GM12878 (cell line): ENCODE data around the gene TMEM63B. TPM values are rescaled to one million over a fixed set of nuclear protein-coding genes. Genes with fewer than 3 reads are reported as not detected.

Experiments used
- ATAC-seq: fragments of 200-7000 bp; cut with Tn5 transposase; 3 replicates; pipeline ENCODE4 v1.9.1; 2020; ENCODE audit warnings: mild to moderate bottlenecking, moderate library complexity
- BruUV-seq: library from RNA; stranded (reverse); fragments of 400-500 nt; replicated peaks from 2 replicates; lab custom pipeline; 2021; lab: Mats Ljungman, UMichigan
- CTCF ChIA-PET: fragments of 300-600 bp; sonication (Branson Sonifier 250); formaldehyde crosslinking; extraction: SDS; loops from one replicate; lab custom pipeline; 2021; ENCODE audit warnings: inconsistent platforms; lab: Yijun Ruan, JAX
- POLR2A ChIA-PET: fragments of 350-600 bp; formaldehyde crosslinking; extraction: SDS; loops from one replicate; lab custom pipeline; 2021; ENCODE audit warnings: inconsistent platforms; lab: Charles Lee
- RAD21 ChIA-PET: fragments of 300-600 bp; sonication (Branson Sonifier 250); formaldehyde crosslinking; loops from one replicate; lab custom pipeline; 2023; ENCODE audit warnings: antibody characterized with exemption; ENCODE audit not compliant: unreplicated experiment; lab: Charles Lee
- SMC1A ChIA-PET: fragments of 300-600 bp; sonication (Branson Sonifier 250); formaldehyde crosslinking; loops from one replicate; lab custom pipeline; 2023; ENCODE audit not compliant: unreplicated experiment, uncharacterized antibody; lab: Charles Lee
- DNase-seq: peaks from one replicate; pipeline ENCODE4 v3.0.0-alpha.2; 2011; ENCODE audit warnings: low read depth, low spot score
- FAIRE-seq: peaks from 3 replicates; lab custom pipeline; 2011; peaks lifted over from hg19 to GRCh38; lab: Jason Lieb, UNC
- H2AFZ ChIP-seq: 2 replicates; pipeline ENCODE4 v1.6.0; 2011; ENCODE audit warnings: low read depth, low read length, control low read depth; ENCODE audit not compliant: control insufficient read depth
- H3K27ac ChIP-seq: 2 replicates; pipeline ENCODE4 v1.5.1; 2011; ENCODE audit warnings: control low read depth; ENCODE audit not compliant: control insufficient read depth, insufficient read depth
- H3K27me3 ChIP-seq, 2 experiments: replicated peaks in 1 of 2; 2 replicates each; pipeline versions ENCODE4 v1.6.0 to v1.6.1; 2011; ENCODE audit warnings: low read length in 1 of 2; ENCODE audit not compliant: control insufficient read depth in 2 of 2, insufficient read depth in 2 of 2
- H3K36me3 ChIP-seq, 2 experiments: 2 replicates each; pipeline ENCODE4 v1.5.1; 2011; ENCODE audit warnings: low read length in 1 of 2; ENCODE audit not compliant: control insufficient read depth in 2 of 2, insufficient read depth in 2 of 2
- H3K4me1 ChIP-seq: 2 replicates; pipeline ENCODE4 v1.6.1; 2011; ENCODE audit warnings: mild to moderate bottlenecking, low read length, moderate library complexity, mixed read lengths; ENCODE audit not compliant: control insufficient read depth, insufficient read depth
- H3K4me2 ChIP-seq: 2 replicates; pipeline ENCODE4 v1.6.0; 2011; ENCODE audit warnings: control low read depth; ENCODE audit not compliant: control insufficient read depth, insufficient read depth
- H3K4me3 ChIP-seq: fragments of 200-600 bp; sonication (generic); 2 replicates; pipeline ENCODE4 v1.5.1; 2016
- H3K79me2 ChIP-seq: 2 replicates; pipeline ENCODE4 v1.6.0; 2011; ENCODE audit warnings: low read length; ENCODE audit not compliant: control insufficient read depth, insufficient read depth
- H3K9ac ChIP-seq: 2 replicates; pipeline ENCODE4 v1.8.0; 2011; ENCODE audit warnings: low read length, control low read depth, mixed read lengths; ENCODE audit not compliant: control insufficient read depth, insufficient read depth
- H3K9me3 ChIP-seq: replicated peaks from 3 replicates; pipeline ENCODE4 v1.5.1; 2011; ENCODE audit warnings: mild to moderate bottlenecking, low read length; ENCODE audit not compliant: control insufficient read depth, insufficient read depth
- H4K20me1 ChIP-seq: 2 replicates; pipeline ENCODE4 v1.6.0; 2011; ENCODE audit not compliant: control insufficient read depth, insufficient read depth
- CHD4 ChIP-seq: fragments of 200-600 bp; sonication (generic); IDR thresholded peaks from 2 replicates; pipeline ENCODE4 v1.6.1; 2016; ENCODE audit warnings: mild to moderate bottlenecking
- ETV6 ChIP-seq, 2 experiments: fragments of 450-650 bp in 1 of 2; IDR thresholded peaks in 1 of 2; conservative IDR thresholded peaks in 1 of 2; 2 replicates each; pipeline ENCODE4 v1.6.1; 2014; ENCODE audit warnings: antibody characterized with exemption in 1 of 2, borderline replicate concordance in 1 of 2, low read depth in 1 of 2, mild to moderate bottlenecking in 1 of 2, moderate library complexity in 1 of 2
- GABPA ChIP-seq: IDR thresholded peaks from 2 replicates; pipeline ENCODE4 v1.6.1; 2014; ENCODE audit warnings: antibody characterized with exemption, low read depth, mild to moderate bottlenecking, inconsistent platforms
- HDAC6 ChIP-seq: fragments of 200-600 bp; sonication (generic); IDR thresholded peaks from one replicate; pipeline ENCODE4 v1.8.0; 2017; ENCODE audit warnings: antibody characterized with exemption; ENCODE audit not compliant: unreplicated experiment
- IRF5 ChIP-seq: fragments of 450-650 bp; IDR thresholded peaks from 2 replicates; pipeline ENCODE4 v1.6.1; 2017; ENCODE audit warnings: borderline replicate concordance
- JUND ChIP-seq: IDR thresholded peaks from 2 replicates; pipeline ENCODE4 v1.6.1; 2012; ENCODE audit warnings: low read depth, mild to moderate bottlenecking, low read length, improper control_type of control experiment, moderate library complexity
- KAT2A ChIP-seq: conservative IDR thresholded peaks from 2 replicates; pipeline ENCODE4 v1.6.1; 2011; ENCODE audit warnings: low read depth, low read length; ENCODE audit not compliant: control insufficient read depth
- NR2C2 ChIP-seq: IDR thresholded peaks from 2 replicates; pipeline ENCODE4 v1.6.1; 2011; ENCODE audit warnings: borderline replicate concordance, low read depth; ENCODE audit not compliant: control insufficient read depth, insufficient read length
- POLR2A ChIP-seq: IDR thresholded peaks from 2 replicates; pipeline ENCODE4 v1.6.1; 2011; ENCODE audit warnings: low read depth, mild to moderate bottlenecking, low read length
- RAD21 ChIP-seq: IDR thresholded peaks from 2 replicates; pipeline ENCODE4 v1.6.1; 2011; ENCODE audit warnings: mild to moderate bottlenecking, low read depth, low read length, moderate library complexity; ENCODE audit not compliant: insufficient read depth
- RB1 ChIP-seq: fragments of 450-650 bp; formaldehyde crosslinking; IDR thresholded peaks from 2 replicates; pipeline ENCODE4 v1.6.1; 2017; ENCODE audit warnings: mild to moderate bottlenecking, borderline replicate concordance
- REST ChIP-seq: IDR thresholded peaks from 2 replicates; pipeline ENCODE4 v1.6.1; 2012; ENCODE audit warnings: mild to moderate bottlenecking, low read depth, low read length
- SIX5 ChIP-seq: IDR thresholded peaks from 2 replicates; pipeline ENCODE4 v1.6.1; 2011; ENCODE audit warnings: mild to moderate bottlenecking, low read depth, low read length, moderate library complexity; ENCODE audit not compliant: severe bottlenecking
- SMARCA5 ChIP-seq: fragments of 450-650 bp; IDR thresholded peaks from 2 replicates; pipeline ENCODE4 v1.6.1; 2017; ENCODE audit warnings: mild to moderate bottlenecking
- SP1 ChIP-seq: IDR thresholded peaks from one replicate; pipeline ENCODE4 v1.6.1; 2011; ENCODE audit warnings: low read depth, low read length
- STAT3 ChIP-seq: IDR thresholded peaks from 2 replicates; pipeline ENCODE4 v1.6.1; 2011; ENCODE audit warnings: low read depth, low read length, improper control_type of control experiment
- ZBTB33 ChIP-seq: fragments of 450-650 bp; IDR thresholded peaks from 2 replicates; pipeline ENCODE4 v1.6.1; 2017; ENCODE audit warnings: mild to moderate bottlenecking
- WGBS: methylation state at CpG from one replicate; pipeline ENCODE4 v1.1.6; 2016; ENCODE audit warnings: low lambda C conversion rate; ENCODE audit not compliant: insufficient replicate concordance, insufficient coverage; ENCODE audit errors: missing lambda C conversion rate; 5-methylcytosine and 5-hydroxymethylcytosine counted together
- in situ Hi-C: fragments of 300-500 bp; cut with MboI; formaldehyde crosslinking; loops from 9 replicates; pipeline ENCODE4 v1.14.3; 2018; ENCODE audit warnings: mixed read lengths
- intact Hi-C: fragments of 100-400 bp; cut with micrococcal nuclease; formaldehyde crosslinking; loops from one replicate; pipeline ENCODE4 v1.14.2; 2022; ENCODE audit not compliant: unreplicated experiment
- polyA plus RNA-seq, 11 experiments: library from polyadenylated mRNA; depleted of rRNA in 4 of 11; unstranded in 6 of 11; stranded (reverse) in 5 of 11; fragments of >200 nt; fragmentation: Nextera tagmentation in 4 of 11; fragmentation: Illumina TruSeq in 1 of 11; extraction: Ambion mirVana in 4 of 11; extraction: Trizol in 1 of 11; gene quantifications; 1 replicate in 1 of 11; 2 replicates in 10 of 11; pipeline versions ENCODE4 v1.2.1 to v1.2.3, GENCODE V29; 2011 to 2016; ENCODE audit warnings: inconsistent platforms in 2 of 11, missing spikeins in 2 of 11, low read depth in 1 of 11
- total RNA-seq, 4 experiments: library from RNA; depleted of rRNA in 3 of 4; stranded (reverse); fragments of >200 nt in 3 of 4; fragmentation: Illumina TruSeq in 1 of 4; extraction: Trizol in 1 of 4; gene quantifications; 2 replicates each; pipeline versions ENCODE4 v1.2.1 to v1.2.3, GENCODE V29; 2013 to 2021

TMEM63B gene
- total and polyA plus RNA-seq, 10 of the 15 experiments (the other 5 are each of a cell fraction or from before 2014, with no cell fraction given), result 0.09 to 15.0 (median 7.1) TPM; not detected in 1

- no peak for TF ChIP-seq ZBTB33
- no peak for TF ChIP-seq JUND
- no peak for TF ChIP-seq SMARCA5
Observed at GRCh38 chr6:44129841-44130322, 2.5 kb downstream of the TMEM63B start (continued).

GRCh38 chr6:44131892-44132291 lies 4.5 kb downstream of the TMEM63B start:
- in situ Hi-C loops (no loop called here), intact Hi-C loops (no loop called here)
- Histone ChIP-seq H3K79me2 (peaks cover 17% of the 10 kb centered on the region), H3K36me3 (no peaks in the 10 kb centered on the region; a peak in 1 of 4 replicates), H2AFZ (no peak overlapping the region), H3K4me2 (no peak overlapping the region), H3K9me3 (no peaks in the 10 kb centered on the region), H3K4me3 (no peak overlapping the region), H3K27ac (no peak overlapping the region), H3K9ac (no peak overlapping the region), H3K4me1 (peaks cover 6% of the 10 kb centered on the region; the same call in 1 of the 2 replicates), H4K20me1 (no peaks in the 10 kb centered on the region), H3K27me3 (no peaks in the 10 kb centered on the region)
- BruUV-seq, result no TSS peak
- 70% methylated on average over 2 of the region's 2 CpGs for WGBS
- DNase-seq, result no peak
- RAD21 ChIA-PET, result interaction anchor here (0.6 kb wide), 1 partner anchor 124 kb away, joined by 3 read pairs; no protein-coding TSS in a partner anchor
- POLR2A ChIA-PET, result interaction anchor here (0.6 to 0.7 kb wide), 2 partner anchors 19 to 407 kb away, joined by 4 read pairs; no protein-coding TSS in a partner anchor
- SMC1A ChIA-PET, result interaction anchor here (0.8 to 2.4 kb wide), 3 partner anchors 14 to 34 kb away, joined by 3 to 6 read pairs (median 3); no protein-coding TSS in a partner anchor
- FAIRE-seq, result no peak
- ATAC-seq, result no peak
- CTCF ChIA-PET, result interaction anchor here (1.1 to 2.9 kb wide), 5 partner anchors 10 to 119 kb away, joined by 3 to 11 read pairs (median 5); no protein-coding TSS in a partner anchor
- TF ChIP-seq STAT3 (no peak), ETV6 (conservative IDR thresholded peaks at IDR 0.05 in 1 of 2, IDR thresholded peaks at IDR 0.05 in 1 of 2; ENCODE audit: borderline replicate concordance in 1 of 2, low read depth in 1 of 2) (no peak), SP1 (no peak), GABPA (no peak), CHD4 (no peak), RAD21 (no peak), RB1 (no peak), SIX5 (no peak), HDAC6 (no peak), NR2C2 (no peak), KAT2A (no peak), IRF5 (no peak), POLR2A (no peak), REST (no peak)
